ENCODE data around the gene SYT14. TPM values are rescaled to one million over a fixed set of nuclear protein-coding genes. Genes with fewer than 3 reads are reported as not detected.

Gene SYT14
- total RNA-seq, 1 experiment from 2014 or later: 1.4 TPM

DNA sequence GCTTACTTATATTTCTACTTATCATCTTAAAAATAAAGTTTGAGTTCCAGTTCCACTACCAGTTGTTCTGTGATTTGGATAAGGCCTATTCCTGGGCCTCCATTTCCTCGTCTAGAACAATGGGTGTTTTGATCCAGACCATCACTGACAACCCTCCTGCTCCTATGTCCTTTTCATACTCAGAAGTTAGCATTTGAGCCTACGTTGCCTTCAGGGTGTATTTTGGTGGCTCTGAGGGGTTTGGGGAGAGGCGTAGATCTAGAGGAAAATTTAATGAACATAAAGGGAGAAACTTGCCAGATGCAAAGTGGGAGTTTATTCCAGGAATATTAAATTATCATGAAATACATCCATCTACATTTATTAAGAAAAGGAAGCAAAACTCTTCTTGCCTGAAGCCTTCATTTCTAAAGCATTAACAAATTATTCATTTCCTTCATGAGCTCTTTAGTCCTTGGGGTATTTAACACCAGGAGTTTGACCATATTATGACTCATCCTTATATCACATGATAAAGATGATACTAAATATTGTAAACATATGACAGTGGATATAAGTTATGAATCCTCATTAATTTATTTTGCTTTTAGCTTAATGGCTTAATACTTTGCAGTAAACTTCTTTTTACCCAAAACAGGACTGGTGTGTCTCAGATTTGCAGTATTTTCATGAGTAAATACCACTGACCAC is 47.2 kb upstream of the SYT14 start:
- BruUV-seq (replicated peaks): no TSS peak
- no peaks in the 10 kb centered on the region for H3K9me3 ChIP-seq (ENCODE audit: insufficient read depth, low read depth)
- H3K36me3 ChIP-seq (ENCODE audit: low read depth): no peaks in the 10 kb centered on the region
- no peaks in the 10 kb centered on the region for H3K9me2 ChIP-seq (ENCODE audit: insufficient read depth)
- H4K20me1 ChIP-seq (ENCODE audit: insufficient read depth): no peaks in the 10 kb centered on the region
- CTCF ChIA-PET: interaction anchor here (1.0 kb wide), 1 partner anchor 98 kb away, joined by 3 read pairs; no protein-coding TSS in a partner anchor
- TF ChIP-seq, protein P1, sequence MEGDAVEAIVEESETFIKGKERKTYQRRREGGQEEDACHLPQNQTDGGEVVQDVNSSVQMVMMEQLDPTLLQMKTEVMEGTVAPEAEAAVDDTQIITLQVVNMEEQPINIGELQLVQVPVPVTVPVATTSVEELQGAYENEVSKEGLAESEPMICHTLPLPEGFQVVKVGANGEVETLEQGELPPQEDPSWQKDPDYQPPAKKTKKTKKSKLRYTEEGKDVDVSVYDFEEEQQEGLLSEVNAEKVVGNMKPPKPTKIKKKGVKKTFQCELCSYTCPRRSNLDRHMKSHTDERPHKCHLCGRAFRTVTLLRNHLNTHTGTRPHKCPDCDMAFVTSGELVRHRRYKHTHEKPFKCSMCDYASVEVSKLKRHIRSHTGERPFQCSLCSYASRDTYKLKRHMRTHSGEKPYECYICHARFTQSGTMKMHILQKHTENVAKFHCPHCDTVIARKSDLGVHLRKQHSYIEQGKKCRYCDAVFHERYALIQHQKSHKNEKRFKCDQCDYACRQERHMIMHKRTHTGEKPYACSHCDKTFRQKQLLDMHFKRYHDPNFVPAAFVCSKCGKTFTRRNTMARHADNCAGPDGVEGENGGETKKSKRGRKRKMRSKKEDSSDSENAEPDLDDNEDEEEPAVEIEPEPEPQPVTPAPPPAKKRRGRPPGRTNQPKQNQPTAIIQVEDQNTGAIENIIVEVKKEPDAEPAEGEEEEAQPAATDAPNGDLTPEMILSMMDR (conservative IDR thresholded peaks at IDR 0.05): no peak
- TF ChIP-seq EZH2 (IDR thresholded peaks at IDR 0.05; ENCODE audit: low read depth): no peak
- peaks cover 25% of the 10 kb centered on the region for H3K4me1 ChIP-seq (replicated peaks; ENCODE audit: insufficient read depth)
- no peaks in the 10 kb centered on the region for H3K79me2 ChIP-seq (ENCODE audit: low read depth)
- no peaks in the 10 kb centered on the region for H3K27me3 ChIP-seq (ENCODE audit: insufficient read depth, low read depth)
- peaks cover 14% of the 10 kb centered on the region for H3F3A ChIP-seq (ENCODE audit: insufficient read depth, low read depth)
- POLR2A ChIA-PET (ENCODE audit: unreplicated experiment): no interaction called here
- no peak overlapping the region for H3K4me3 ChIP-seq
- H3K27ac ChIP-seq: peak overlapping the region; percentile 66
- H3K4me2 ChIP-seq: peak overlapping the region; percentile 2; the same call in 1 of the 2 replicates
- 0 out of 2 replicates have a peak overlapping the region, but pooled peaks have one; percentile 1 for H2AFZ ChIP-seq
- DNase-seq: peak in 1 of 2 experiments; percentile 45
- intact Hi-C loops (cut with micrococcal nuclease; ENCODE audit: unreplicated experiment): loop anchor here (10.0 kb wide), 1 partner anchor 344 kb away; the partner anchor contains the start of gene SERTAD4

DNA sequence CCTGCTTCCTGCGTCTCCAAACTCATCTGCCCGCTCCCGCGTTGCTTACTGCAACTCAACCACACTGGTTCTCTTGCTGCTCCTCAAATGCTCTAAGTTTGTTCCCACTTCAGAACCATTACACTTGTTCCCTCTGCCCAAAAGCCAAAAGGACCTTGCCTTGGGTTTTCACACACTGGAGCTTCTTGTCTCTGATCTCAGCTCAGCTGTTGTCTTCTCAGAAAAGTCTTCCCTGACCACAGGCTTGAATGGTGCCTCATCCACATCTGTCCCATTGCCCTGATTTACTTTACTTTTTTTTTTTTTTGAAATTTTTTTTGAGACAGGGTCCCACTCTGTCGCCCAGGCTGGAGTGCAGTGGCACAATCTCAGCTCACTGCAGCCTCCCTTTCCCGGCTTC is 44.3 kb upstream of the SYT14 start:
- Histone ChIP-seq H3K79me2 (ENCODE audit: low read depth) (no peaks in the 10 kb centered on the region), H3K4me2 (no peak overlapping the region), H4K20me1 (ENCODE audit: insufficient read depth) (no peaks in the 10 kb centered on the region), H3K9me3 (ENCODE audit: insufficient read depth, low read depth) (peaks cover 5% of the 10 kb centered on the region; the same call in 1 of the 2 replicates), H2AFZ (no peak overlapping the region), H3F3A (ENCODE audit: insufficient read depth, low read depth) (peaks cover 31% of the 10 kb centered on the region), H3K27me3 (ENCODE audit: insufficient read depth, low read depth) (no peaks in the 10 kb centered on the region), H3K4me3 (no peak overlapping the region), H3K4me1 (replicated peaks; ENCODE audit: insufficient read depth) (peaks cover 45% of the 10 kb centered on the region), H3K9me2 (ENCODE audit: insufficient read depth) (no peaks in the 10 kb centered on the region), H3K36me3 (ENCODE audit: low read depth) (no peaks in the 10 kb centered on the region), H3K27ac (peak overlapping the region; percentile 99)
- no peak for DNase-seq
- TF ChIP-seq EZH2 (IDR thresholded peaks at IDR 0.05; ENCODE audit: low read depth): no peak
- TF ChIP-seq, protein P1 (conservative IDR thresholded peaks at IDR 0.05): no peak
- ChIA-PET POLR2A (ENCODE audit: unreplicated experiment) (no interaction called here), CTCF (no interaction called here)
- intact Hi-C loops (cut with micrococcal nuclease; ENCODE audit: unreplicated experiment): loop anchor here (2.0 to 10.0 kb wide), 2 partner anchors 21 to 341 kb away; partner anchors contain the start of gene SERTAD4
- no TSS peak for BruUV-seq (replicated peaks)

DNA sequence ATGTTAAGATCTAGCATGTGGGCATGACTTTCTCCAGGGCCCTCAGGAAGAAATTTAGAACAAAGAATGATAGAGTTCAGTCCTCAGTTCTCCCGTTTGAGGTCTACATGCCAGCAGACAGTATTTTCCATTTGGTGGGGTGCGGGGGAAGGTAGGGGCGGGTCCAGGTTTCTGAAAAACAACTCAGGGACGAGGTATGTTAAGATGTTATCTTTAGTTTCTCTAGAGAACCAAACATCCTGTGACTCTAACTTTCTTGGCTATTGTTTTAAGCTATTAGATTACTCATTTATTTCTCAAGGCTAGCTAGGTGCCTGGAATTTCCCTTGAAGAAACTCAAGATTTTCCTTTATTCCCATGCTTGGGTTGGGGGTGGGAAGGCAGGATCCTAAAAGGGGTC is 42.3 kb upstream of the SYT14 start:
- H3F3A ChIP-seq (ENCODE audit: insufficient read depth, low read depth): peaks cover 35% of the 10 kb centered on the region
- no peak overlapping the region for H3K4me3 ChIP-seq
- DNase-seq: peak; percentile 77 to 91
- H4K20me1 ChIP-seq (ENCODE audit: insufficient read depth): no peaks in the 10 kb centered on the region
- no peaks in the 10 kb centered on the region for H3K36me3 ChIP-seq (ENCODE audit: low read depth)
- ChIA-PET CTCF (interaction anchor here (0.6 to 1.2 kb wide), 3 partner anchors 10 to 93 kb away, joined by 3 to 4 read pairs (median 3); no protein-coding TSS in a partner anchor), POLR2A (ENCODE audit: unreplicated experiment) (interaction anchor here (0.6 to 1.0 kb wide), 9 partner anchors 11 to 1656 kb away, joined by 3 to 9 read pairs (median 5); no protein-coding TSS in a partner anchor)
- H2AFZ ChIP-seq: no peak overlapping the region
- intact Hi-C loops (cut with micrococcal nuclease; ENCODE audit: unreplicated experiment): loop anchor here (1.0 to 10.0 kb wide), 7 partner anchors 11 to 339 kb away; partner anchors contain the start of genes LAMB3 and SERTAD4
- H3K27ac ChIP-seq: peak overlapping the region; percentile 99
- peaks cover 5% of the 10 kb centered on the region; the same call in 1 of the 2 replicates for H3K9me3 ChIP-seq (ENCODE audit: insufficient read depth, low read depth)
- peak overlapping the region; percentile 66 for H3K4me2 ChIP-seq
- peaks cover 51% of the 10 kb centered on the region for H3K4me1 ChIP-seq (replicated peaks; ENCODE audit: insufficient read depth)
- no peak for TF ChIP-seq EZH2 (IDR thresholded peaks at IDR 0.05; ENCODE audit: low read depth)
- TF ChIP-seq, protein P1 (conservative IDR thresholded peaks at IDR 0.05): no peak
- no peaks in the 10 kb centered on the region for H3K79me2 ChIP-seq (ENCODE audit: low read depth)
- BruUV-seq (replicated peaks): no TSS peak
- H3K27me3 ChIP-seq (ENCODE audit: insufficient read depth, low read depth): no peaks in the 10 kb centered on the region
- H3K9me2 ChIP-seq (ENCODE audit: insufficient read depth): no peaks in the 10 kb centered on the region
